Activated CD4-positive, alpha-beta T cell treated with anti-CD3 and anti-CD28 coated beads for 4 hours (primary cell): ENCODE measurements around the gene SRPK2.
"Not testable (repeated sequence)": the region's sequence is repeated elsewhere in the genome, so short reads cannot be mapped to it uniquely, and the experiment has no call there.

Experiments
- DNase-seq, 2 donors: peaks; one replicate each; pipeline ENCODE4 v3.0.0-alpha.2; 2020

Gene SRPK2

GRCh38 chr7:105297985-105298384 lies 90.7 kb downstream of the SRPK2 start:
- DNase-seq, result no peak

GRCh38 chr7:105297309-105297708 lies 91.4 kb downstream of the SRPK2 start:
- no peak for DNase-seq

- DNase-seq, result no peak
These were observed 92.2 kb downstream of the SRPK2 start for GRCh38 chr7:105296491-105296890.

- DNase-seq, result no peak
These were observed 92.9 kb downstream of the SRPK2 start for GRCh38 chr7:105295596-105296352.

GRCh38 chr7:105294482-105294881 lies 94.2 kb downstream of the SRPK2 start:
- DNase-seq, result not testable (repeated sequence)

- DNase-seq, result no peak
These were observed 99.0 kb downstream of the SRPK2 start for GRCh38 chr7:105289704-105290103.

- DNase-seq, result no peak
These were observed 102.3 kb downstream of the SRPK2 start for GRCh38 chr7:105286441-105286840.

GRCh38 chr7:105285118-105285874 lies 103.4 kb downstream of the SRPK2 start:
- DNase-seq, result no peak

GRCh38 chr7:105284014-105284413 lies 104.7 kb downstream of the SRPK2 start:
- DNase-seq, result no peak

GRCh38 chr7:105281966-105282365 lies 106.8 kb downstream of the SRPK2 start:
- no peak for DNase-seq

- no peak for DNase-seq
These were observed 109.1 kb downstream of the SRPK2 start for GRCh38 chr7:105279688-105280007.

- no peak for DNase-seq
These were observed 109.6 kb downstream of the SRPK2 start for GRCh38 chr7:105278973-105279687.

- no peak for DNase-seq
These were observed 110.2 kb downstream of the SRPK2 start for GRCh38 chr7:105278565-105278964.

- DNase-seq, result no peak
These were observed 111.4 kb downstream of the SRPK2 start for GRCh38 chr7:105277341-105277740.

GRCh38 chr7:105270117-105270516 lies 118.6 kb downstream of the SRPK2 start:
- no peak for DNase-seq

- DNase-seq, result no peak
These were observed 119.3 kb downstream of the SRPK2 start for GRCh38 chr7:105269397-105269796.

- no peak for DNase-seq
These were observed 120.0 kb downstream of the SRPK2 start for GRCh38 chr7:105268511-105269392.

GRCh38 chr7:105268056-105268455 lies 120.7 kb downstream of the SRPK2 start:
- DNase-seq, result peak in 1 of 2 donors; percentile 16

- DNase-seq, result no peak
These were observed 121.5 kb downstream of the SRPK2 start for GRCh38 chr7:105267244-105267643.

GRCh38 chr7:105264707-105265106 lies 124.0 kb downstream of the SRPK2 start:
- DNase-seq, result no peak

- DNase-seq, result no peak
These were observed 127.0 kb downstream of the SRPK2 start for GRCh38 chr7:105261689-105262088.

- DNase-seq, result not testable (repeated sequence)
These were observed 128.4 kb downstream of the SRPK2 start for GRCh38 chr7:105260201-105260871.
